ENCODE data around the gene APLF. TPM values are rescaled to one million over a fixed set of nuclear protein-coding genes. Genes with fewer than 3 reads are reported as not detected.

Gene APLF
- total and polyA plus RNA-seq, 2 of the 8 experiments (the other 6 are each of a cell fraction or from before 2014, with no cell fraction given), result 4.4 to 7.3 TPM

- Histone ChIP-seq H3K27ac (ENCODE audit: low read depth, low read length) (no peak overlapping the region), H2BK12ac (ENCODE audit: low read depth, low read length) (no peak overlapping the region), H4K20me1 (replicated peaks in 1 of 2; ENCODE audit: control insufficient read depth in 1 of 2, insufficient read depth in 2 of 2, low read length in 2 of 2) (no peaks in the 10 kb centered on the region), H3K36me3 (ENCODE audit: control insufficient read depth in 2 of 4, insufficient read depth in 4 of 4, low read length in 3 of 4) (no peaks in the 10 kb centered on the region), H3K4me1 (replicated peaks in 1 of 4; ENCODE audit: control insufficient read depth in 3 of 4, insufficient read depth in 4 of 4, low read length in 3 of 4) (no peaks in the 10 kb centered on the region), H3K79me1 (ENCODE audit: low read depth, low read length) (no peaks in the 10 kb centered on the region), H3K23me2 (ENCODE audit: low read depth, low read length) (no peaks in the 10 kb centered on the region), H3K79me2 (ENCODE audit: control insufficient read depth in 1 of 2, insufficient read depth in 2 of 2, low read length in 2 of 2) (no peaks in the 10 kb centered on the region), H3K56ac (replicated peaks; ENCODE audit: insufficient read length, low read depth, low read length) (no peak overlapping the region), H3K4me3 (ENCODE audit: extremely low read depth in 1 of 4, insufficient read depth in 2 of 4, low read depth in 3 of 4, low read length in 4 of 4) (no peak overlapping the region), H2AK5ac (ENCODE audit: low read depth, low read length) (no peak overlapping the region), H3K9me3 (ENCODE audit: insufficient read depth in 2 of 2, low read depth in 1 of 2, low read length in 1 of 2) (no peaks in the 10 kb centered on the region), H2BK15ac (ENCODE audit: low read length) (no peak overlapping the region), H4K5ac (ENCODE audit: insufficient read length, low read depth, low read length) (no peak overlapping the region), H3K23ac (ENCODE audit: insufficient read length) (no peak overlapping the region), H2BK20ac (ENCODE audit: low read length) (no peak overlapping the region), H3K18ac (ENCODE audit: extremely low read depth, low read length) (no peak overlapping the region), H3K4ac (replicated peaks; ENCODE audit: insufficient read length, low read depth, low read length) (no peak overlapping the region), H3K9ac (replicated peaks in 1 of 4; ENCODE audit: extremely low read depth in 1 of 4, low read depth in 3 of 4, low read length in 3 of 4) (no peak overlapping the region), H3K14ac (ENCODE audit: insufficient read length) (no peak overlapping the region), H3K4me2 (ENCODE audit: insufficient read depth in 1 of 2, low read depth in 2 of 2, low read length in 2 of 2) (no peak overlapping the region), H2BK120ac (replicated peaks; ENCODE audit: low read depth, low read length) (no peak overlapping the region), H2BK5ac (ENCODE audit: low read depth, low read length) (no peak overlapping the region), H4K8ac (ENCODE audit: extremely low read depth, insufficient read depth, low read length) (no peak overlapping the region), H3K27me3 (replicated peaks in 1 of 4; ENCODE audit: control insufficient read depth in 3 of 4, extremely low read depth in 1 of 4, insufficient read depth in 3 of 4, low read length in 3 of 4) (no peaks in the 10 kb centered on the region), H4K91ac (replicated peaks; ENCODE audit: insufficient read length, low read length) (no peak overlapping the region), H2AFZ (ENCODE audit: low read length) (peak overlapping the region; percentile 86)
- FAIRE-seq (peak; percentile 98), DNase-seq (ENCODE audit: low read depth in 1 of 2, low spot score in 2 of 2) (peak; percentile 29 to 79)
- ChIA-PET CTCF (ENCODE audit: partially characterized antibody) (interaction anchor here (0.6 to 6.1 kb wide), 33 partner anchors 8 to 323 kb away, joined by 3 to 51 read pairs (median 5); partner anchors contain the start of genes APLF, FBXO48 and PLEK), POLR2A (ENCODE audit: partially characterized antibody) (interaction anchor here (1.1 kb wide), 1 partner anchor 22 kb away, joined by 3 read pairs; no protein-coding TSS in a partner anchor)
- 42% methylated on average over 6 of the region's 6 CpGs; no CpG with 5 or more reads in 1 of the 2 experiments for WGBS, 2 experiments (ENCODE audit: extremely low coverage in 1 of 2, insufficient coverage in 1 of 2, insufficient read length in 1 of 2, insufficient replicate concordance in 2 of 2, low coverage in 1 of 2, low lambda C conversion rate in 2 of 2, missing lambda C conversion rate in 1 of 2)
- TF ChIP-seq EGR1 (IDR thresholded peaks at IDR 0.05; ENCODE audit: borderline replicate concordance, low read depth, low read length) (no peak), CBX5 (IDR thresholded peaks at IDR 0.05; ENCODE audit: low read depth, low read length) (no peak), ZNF274 (IDR thresholded peaks at IDR 0.05; ENCODE audit: borderline replicate concordance, extremely low read depth, low read length) (no peak), SRF (IDR thresholded peaks at IDR 0.05; ENCODE audit: low read depth, low read length) (no peak), KDM1A (IDR thresholded peaks at IDR 0.05; ENCODE audit: borderline replicate concordance, low read length) (no peak), CEBPB (IDR thresholded peaks at IDR 0.05; ENCODE audit: low read depth, low read length) (peak; percentile 94), CREB1 (IDR thresholded peaks at IDR 0.05) (0 out of 2 replicates have a peak, but pooled peaks have one; percentile 14), SIN3A (conservative IDR thresholded peaks at IDR 0.05 in 1 of 2, IDR thresholded peaks at IDR 0.05 in 1 of 2; ENCODE audit: low read depth in 1 of 2, low read length in 2 of 2) (0 out of 4 replicates have a peak, but pooled peaks of 1 of the 2 experiments have one; percentile 29), BRCA1 (IDR thresholded peaks at IDR 0.05; ENCODE audit: low read depth, low read length) (no peak)
- TF ChIP-seq, protein P1, sequence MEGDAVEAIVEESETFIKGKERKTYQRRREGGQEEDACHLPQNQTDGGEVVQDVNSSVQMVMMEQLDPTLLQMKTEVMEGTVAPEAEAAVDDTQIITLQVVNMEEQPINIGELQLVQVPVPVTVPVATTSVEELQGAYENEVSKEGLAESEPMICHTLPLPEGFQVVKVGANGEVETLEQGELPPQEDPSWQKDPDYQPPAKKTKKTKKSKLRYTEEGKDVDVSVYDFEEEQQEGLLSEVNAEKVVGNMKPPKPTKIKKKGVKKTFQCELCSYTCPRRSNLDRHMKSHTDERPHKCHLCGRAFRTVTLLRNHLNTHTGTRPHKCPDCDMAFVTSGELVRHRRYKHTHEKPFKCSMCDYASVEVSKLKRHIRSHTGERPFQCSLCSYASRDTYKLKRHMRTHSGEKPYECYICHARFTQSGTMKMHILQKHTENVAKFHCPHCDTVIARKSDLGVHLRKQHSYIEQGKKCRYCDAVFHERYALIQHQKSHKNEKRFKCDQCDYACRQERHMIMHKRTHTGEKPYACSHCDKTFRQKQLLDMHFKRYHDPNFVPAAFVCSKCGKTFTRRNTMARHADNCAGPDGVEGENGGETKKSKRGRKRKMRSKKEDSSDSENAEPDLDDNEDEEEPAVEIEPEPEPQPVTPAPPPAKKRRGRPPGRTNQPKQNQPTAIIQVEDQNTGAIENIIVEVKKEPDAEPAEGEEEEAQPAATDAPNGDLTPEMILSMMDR (IDR thresholded peaks at IDR 0.05; ENCODE audit: control extremely low read depth in 1 of 3, insufficient read depth in 1 of 3, low read depth in 1 of 3, low read length in 3 of 3), result peak; percentile 46 to 98 (median 92)
Observed at GRCh38 chr2:68441179-68441993, 26.0 kb upstream of the APLF start.
